HFFc6 (cell line): ENCODE measurements around the gene AFAP1. TPM values are rescaled to one million over a fixed set of nuclear protein-coding genes. Genes with fewer than 3 reads are reported as not detected.

Experiments used
- DNase-seq: peaks from one replicate; pipeline ENCODE4 v3.0.0-alpha.2; 2018
- H3K27ac Mint-ChIP-seq: 2 replicates; pipeline ENCODE4 v1.8.0; 2020; ENCODE audit warnings: mild to moderate bottlenecking, mixed read lengths
- H3K27me3 Mint-ChIP-seq: 2 replicates; pipeline ENCODE4 v1.8.0; 2021; ENCODE audit warnings: mild to moderate bottlenecking, moderate library complexity, mixed read lengths; ENCODE audit not compliant: insufficient read depth
- H3K36me3 Mint-ChIP-seq: 2 replicates; pipeline ENCODE4 v1.8.0; 2021; ENCODE audit warnings: low read depth, mixed read lengths
- H3K4me1 Mint-ChIP-seq: 2 replicates; pipeline ENCODE4 v1.8.0; 2020; ENCODE audit warnings: low read depth, mixed read lengths
- H3K4me3 Mint-ChIP-seq: 2 replicates; pipeline ENCODE4 v1.8.0; 2020; ENCODE audit warnings: mild to moderate bottlenecking, moderate library complexity, mixed read lengths
- H3K9me3 Mint-ChIP-seq: 2 replicates; pipeline ENCODE4 v1.8.0; 2020; ENCODE audit warnings: mild to moderate bottlenecking, mixed read lengths
- total RNA-seq, 6 experiments: library from RNA; stranded (reverse); fragmentation: NEBNext Ultra II Directional; extraction: Animal tissue kit (Norgen Biotek cat#: 25700); gene quantifications; 2 replicates in 1 of 6; 3 replicates in 5 of 6; pipeline ENCODE4 v1.2.3, GENCODE V29; 2021
- TF ChIP-seq, protein P1 (sequence below): fragments of 200-600 bp; sonication (generic); IDR thresholded peaks from 2 replicates; pipeline ENCODE4 v1.5.0; 2021; ENCODE audit warnings: antibody characterized with exemption, mild to moderate bottlenecking

The AFAP1 gene
- total RNA-seq, 6 experiments from 2014 or later, result 99.7 to 116 (median 107) TPM

GRCh38 chr4:7979652-7979968 lies 39.9 kb upstream of the AFAP1 start:
- TF ChIP-seq, protein P1, sequence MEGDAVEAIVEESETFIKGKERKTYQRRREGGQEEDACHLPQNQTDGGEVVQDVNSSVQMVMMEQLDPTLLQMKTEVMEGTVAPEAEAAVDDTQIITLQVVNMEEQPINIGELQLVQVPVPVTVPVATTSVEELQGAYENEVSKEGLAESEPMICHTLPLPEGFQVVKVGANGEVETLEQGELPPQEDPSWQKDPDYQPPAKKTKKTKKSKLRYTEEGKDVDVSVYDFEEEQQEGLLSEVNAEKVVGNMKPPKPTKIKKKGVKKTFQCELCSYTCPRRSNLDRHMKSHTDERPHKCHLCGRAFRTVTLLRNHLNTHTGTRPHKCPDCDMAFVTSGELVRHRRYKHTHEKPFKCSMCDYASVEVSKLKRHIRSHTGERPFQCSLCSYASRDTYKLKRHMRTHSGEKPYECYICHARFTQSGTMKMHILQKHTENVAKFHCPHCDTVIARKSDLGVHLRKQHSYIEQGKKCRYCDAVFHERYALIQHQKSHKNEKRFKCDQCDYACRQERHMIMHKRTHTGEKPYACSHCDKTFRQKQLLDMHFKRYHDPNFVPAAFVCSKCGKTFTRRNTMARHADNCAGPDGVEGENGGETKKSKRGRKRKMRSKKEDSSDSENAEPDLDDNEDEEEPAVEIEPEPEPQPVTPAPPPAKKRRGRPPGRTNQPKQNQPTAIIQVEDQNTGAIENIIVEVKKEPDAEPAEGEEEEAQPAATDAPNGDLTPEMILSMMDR, result no peak
- no peaks in the 10 kb centered on the region for H3K9me3 Mint-ChIP-seq
- H3K27ac Mint-ChIP-seq, result no peak overlapping the region
- no peaks in the 10 kb centered on the region for H3K36me3 Mint-ChIP-seq
- DNase-seq, result no peak
- peaks cover 5% of the 10 kb centered on the region for H3K27me3 Mint-ChIP-seq
- H3K4me3 Mint-ChIP-seq, result no peak overlapping the region
- peaks cover 13% of the 10 kb centered on the region for H3K4me1 Mint-ChIP-seq

DNA sequence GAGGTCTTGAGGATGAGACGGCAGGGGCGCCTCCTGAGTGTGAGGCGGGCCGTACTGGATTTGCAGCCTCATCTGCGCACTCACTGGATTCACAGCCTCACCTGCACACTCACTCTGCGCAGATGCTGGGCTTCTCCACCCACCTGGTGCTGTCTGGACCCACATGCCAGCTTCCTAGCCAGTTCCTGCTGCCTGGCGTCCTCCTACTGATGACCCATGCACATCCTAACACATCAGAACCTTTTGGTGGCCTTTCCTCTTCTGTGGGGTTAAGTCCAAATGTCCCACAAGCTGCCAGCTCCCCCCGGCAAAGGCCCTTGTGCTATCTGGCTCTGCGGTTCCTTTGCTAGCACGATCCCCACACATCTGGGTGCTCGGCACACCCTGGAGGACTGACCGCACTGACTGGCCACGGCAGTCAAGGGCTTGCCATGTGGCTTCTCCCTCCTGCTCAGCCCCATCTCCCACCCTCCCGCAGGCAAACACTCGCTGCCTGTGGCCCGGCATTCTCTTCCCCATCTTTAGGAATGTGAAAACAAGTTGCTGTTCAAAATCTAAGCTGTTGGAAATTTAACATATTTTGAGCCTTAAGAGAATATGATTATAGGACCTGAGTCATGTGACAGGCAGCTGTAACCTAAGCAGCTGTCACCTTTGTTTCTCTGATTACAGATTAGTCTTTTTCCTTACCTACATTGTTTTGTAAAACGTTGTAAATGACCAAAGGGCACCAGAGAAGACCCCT lies 39.4 kb upstream of the AFAP1 start:
- H3K9me3 Mint-ChIP-seq, result no peaks in the 10 kb centered on the region
- DNase-seq, result no peak
- peaks cover 13% of the 10 kb centered on the region for H3K4me1 Mint-ChIP-seq
- H3K27me3 Mint-ChIP-seq, result peaks cover 5% of the 10 kb centered on the region
- no peak overlapping the region for H3K4me3 Mint-ChIP-seq
- TF ChIP-seq, protein P1, result no peak
- H3K27ac Mint-ChIP-seq, result no peak overlapping the region
- H3K36me3 Mint-ChIP-seq, result no peaks in the 10 kb centered on the region

- TF ChIP-seq, protein P1, result no peak
- H3K27ac Mint-ChIP-seq, result no peak overlapping the region
- peaks cover 18% of the 10 kb centered on the region for H3K4me1 Mint-ChIP-seq
- no peak overlapping the region for H3K4me3 Mint-ChIP-seq
- H3K27me3 Mint-ChIP-seq, result peaks cover 5% of the 10 kb centered on the region
- no peaks in the 10 kb centered on the region for H3K9me3 Mint-ChIP-seq
- no peaks in the 10 kb centered on the region for H3K36me3 Mint-ChIP-seq
- DNase-seq, result no peak
Measured at GRCh38 chr4:7978489-7978888, 38.8 kb upstream of the AFAP1 start.

DNA sequence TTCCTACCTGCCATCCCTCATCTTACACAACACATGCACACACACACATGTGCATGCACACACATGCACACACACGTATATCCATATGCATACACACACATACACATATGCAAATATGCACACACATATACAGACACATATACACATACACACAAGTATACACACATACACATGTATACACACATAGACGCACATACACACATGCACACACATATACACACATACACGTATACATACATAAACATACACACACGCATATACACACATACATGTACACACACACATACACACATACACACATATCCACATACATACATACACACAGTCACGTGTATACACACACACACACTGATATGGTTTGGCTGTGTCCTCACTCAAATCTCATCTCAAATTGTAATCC lies 37.0 kb upstream of the AFAP1 start:
- H3K4me1 Mint-ChIP-seq, result peaks cover 34% of the 10 kb centered on the region
- H3K9me3 Mint-ChIP-seq, result no peaks in the 10 kb centered on the region
- DNase-seq, result no peak
- no peak overlapping the region for H3K27ac Mint-ChIP-seq
- no peak overlapping the region for H3K4me3 Mint-ChIP-seq
- H3K36me3 Mint-ChIP-seq, result no peaks in the 10 kb centered on the region
- TF ChIP-seq, protein P1, result no peak
- H3K27me3 Mint-ChIP-seq, result peaks cover 8% of the 10 kb centered on the region

DNA sequence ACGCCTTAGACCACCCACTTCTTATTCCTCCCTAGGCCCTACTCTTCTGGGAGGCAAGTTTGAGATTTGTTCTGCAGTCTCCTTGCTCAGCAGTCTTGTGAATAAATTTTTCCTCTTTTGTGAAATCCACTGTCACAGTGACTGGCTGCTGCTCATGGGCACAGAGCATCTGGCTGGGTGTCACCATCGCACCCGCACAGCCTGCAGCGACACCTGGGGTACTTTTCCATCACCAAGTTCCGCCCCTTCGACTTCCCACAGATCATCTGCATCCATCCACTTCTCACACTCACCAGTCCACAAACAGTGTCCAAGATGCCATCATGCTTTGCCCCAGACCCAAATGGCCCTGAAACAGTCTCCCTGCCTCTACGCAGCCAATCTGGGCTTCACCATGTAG lies 36.4 kb upstream of the AFAP1 start:
- peaks cover 8% of the 10 kb centered on the region for H3K27me3 Mint-ChIP-seq
- H3K4me3 Mint-ChIP-seq, result no peak overlapping the region
- H3K27ac Mint-ChIP-seq, result no peak overlapping the region
- H3K4me1 Mint-ChIP-seq, result peaks cover 34% of the 10 kb centered on the region
- TF ChIP-seq, protein P1, result no peak
- H3K36me3 Mint-ChIP-seq, result no peaks in the 10 kb centered on the region
- DNase-seq, result no peak
- H3K9me3 Mint-ChIP-seq, result no peaks in the 10 kb centered on the region
